K562 (cell line): Measurements from ENCODE around the gene LYPD5. TPM values are rescaled to one million over a fixed set of nuclear protein-coding genes. Genes with fewer than 3 reads are reported as not detected.

Source experiments
- ASH1L ChIP-seq: fragments of 450-650 bp; IDR thresholded peaks from 2 replicates; pipeline ENCODE4 v1.6.1; 2018; ENCODE audit warnings: borderline replicate concordance, mild to moderate bottlenecking, low read depth; ENCODE audit not compliant: partially characterized antibody
- ELF1 ChIP-seq: fragments of 200-800 bp; sonication (Bioruptor generic); IDR thresholded peaks from 2 replicates; pipeline ENCODE4 v1.6.1; 2016; ENCODE audit warnings: missing genetic modification characterization, missing compliant biosample characterization
- HDAC1 ChIP-seq, 2 experiments: fragments of 450-650 bp; IDR thresholded peaks; 2 replicates each; pipeline ENCODE4 v1.6.1; 2016 to 2017; ENCODE audit warnings: inconsistent platforms in 1 of 2, mild to moderate bottlenecking in 1 of 2, moderate library complexity in 1 of 2
- NCOA6 ChIP-seq: fragments of 450-650 bp; IDR thresholded peaks from 2 replicates; pipeline ENCODE4 v1.6.1; 2017; ENCODE audit warnings: mild to moderate bottlenecking
- PRMT5 ChIP-seq: sonication (generic); formaldehyde crosslinking; IDR thresholded peaks from 2 replicates; pipeline ENCODE4 v1.5.0; 2020; ENCODE audit warnings: missing genetic modification reagents
- PTBP1 ChIP-seq: fragments of 200-400 bp; formaldehyde crosslinking; IDR thresholded peaks from 2 replicates; pipeline ENCODE4 v1.6.1; 2017; ENCODE audit warnings: low read depth, low read length
- SIX5 ChIP-seq, 2 experiments: IDR thresholded peaks; 2 replicates each; pipeline ENCODE4 v1.6.1; 2011; ENCODE audit warnings: low read length in 2 of 2, borderline replicate concordance in 1 of 2, low read depth in 1 of 2, mild to moderate bottlenecking in 1 of 2, moderate library complexity in 1 of 2; ENCODE audit not compliant: insufficient read depth in 1 of 2
- SMARCC2 ChIP-seq: fragments of 450-650 bp; IDR thresholded peaks from 2 replicates; pipeline ENCODE4 v1.6.1; 2017; ENCODE audit warnings: antibody characterized with exemption, moderate library complexity, mild to moderate bottlenecking, low read depth
- SUPT5H ChIP-seq: fragments of 450-650 bp; IDR thresholded peaks from 2 replicates; pipeline ENCODE4 v1.6.1; 2016
- TCF3 ChIP-seq: sonication (generic); formaldehyde crosslinking; IDR thresholded peaks from 2 replicates; pipeline ENCODE4 v1.4.0; 2020; ENCODE audit warnings: mild to moderate bottlenecking, missing genetic modification reagents
- THRAP3 ChIP-seq: fragments of 450-650 bp; IDR thresholded peaks from 2 replicates; pipeline ENCODE4 v1.6.1; 2016; ENCODE audit warnings: mild to moderate bottlenecking, inconsistent platforms, borderline replicate concordance
- ZFP1 ChIP-seq: fragments of 450-650 bp; formaldehyde crosslinking; IDR thresholded peaks from 2 replicates; pipeline ENCODE4 v1.4.0; 2020; ENCODE audit warnings: mild to moderate bottlenecking, mixed read lengths
- ZKSCAN8 ChIP-seq: fragments of 200-800 bp; sonication (Bioruptor generic); IDR thresholded peaks from 2 replicates; pipeline ENCODE4 v1.6.1; 2016; ENCODE audit warnings: missing genetic modification characterization, missing compliant biosample characterization
- ZNF121 ChIP-seq: sonication (generic); formaldehyde crosslinking; conservative IDR thresholded peaks from 2 replicates; pipeline ENCODE4 v1.8.0; 2022; ENCODE audit warnings: missing genetic modification reagents
- ZNF146 ChIP-seq: IDR thresholded peaks from one replicate; pipeline ENCODE4 v1.6.1; 2018; ENCODE audit warnings: missing compliant biosample characterization; ENCODE audit not compliant: unreplicated experiment
- ZNF212 ChIP-seq: fragments of 450-650 bp; formaldehyde crosslinking; IDR thresholded peaks from 2 replicates; pipeline ENCODE4 v1.4.0; 2020; ENCODE audit warnings: mild to moderate bottlenecking
- ZNF3 ChIP-seq: fragments of 250-450 bp; sonication (Bioruptor Pico); IDR thresholded peaks from 2 replicates; pipeline ENCODE4 v1.5.0; 2021; ENCODE audit warnings: mild to moderate bottlenecking, moderate library complexity
- ZNF316 ChIP-seq: fragments of 450-650 bp; IDR thresholded peaks from 2 replicates; pipeline ENCODE4 v1.6.1; 2016
- ZNF785 ChIP-seq: fragments of 250-450 bp; sonication (Bioruptor Pico); IDR thresholded peaks from 2 replicates; pipeline ENCODE4 v1.4.0; 2020; ENCODE audit warnings: mild to moderate bottlenecking
- polyA plus RNA-seq, 8 experiments: library from polyadenylated mRNA; depleted of rRNA in 4 of 8; stranded (reverse) in 5 of 8; unstranded in 3 of 8; fragments of >200 nt; fragmentation: Nextera tagmentation in 2 of 8; fragmentation: Illumina TruSeq in 1 of 8; extraction: Ambion mirVana in 2 of 8; extraction: Trizol in 1 of 8; gene quantifications; 2 replicates each; pipeline versions ENCODE4 v1.2.1 to v1.2.3, GENCODE V29; 2011 to 2014; ENCODE audit warnings: inconsistent platforms in 1 of 8, missing spikeins in 1 of 8
- total RNA-seq, 7 experiments: library from RNA; depleted of rRNA in 6 of 7; stranded (reverse); fragments of >200 nt in 6 of 7; fragmentation: Illumina TruSeq in 2 of 7; extraction: Trizol in 2 of 7; gene quantifications; 2 replicates each; pipeline versions ENCODE4 v1.2.1 to v1.2.3, GENCODE V29; 2011 to 2021; ENCODE audit warnings: low replicate concordance in 1 of 7
- TF ChIP-seq, protein P1 (sequence below): sonication (generic); formaldehyde crosslinking; IDR thresholded peaks from 2 replicates; pipeline ENCODE4 v1.9.0; 2022; ENCODE audit warnings: mild to moderate bottlenecking, missing genetic modification reagents
- TF ChIP-seq, protein P2 (sequence below), 2 experiments: fragments of 200-800 bp in 1 of 2; sonication (Bioruptor generic) in 1 of 2; sonication (generic) in 1 of 2; formaldehyde crosslinking in 1 of 2; IDR thresholded peaks in 1 of 2; conservative IDR thresholded peaks in 1 of 2; 2 replicates each; pipeline versions ENCODE4 v1.5.0 to v1.6.1; 2016 to 2020; ENCODE audit warnings: missing compliant biosample characterization in 1 of 2, missing genetic modification characterization in 1 of 2, missing genetic modification reagents in 1 of 2
- TF ChIP-seq, protein P3 (sequence below): fragments of 200-800 bp; sonication (Bioruptor generic); IDR thresholded peaks from 2 replicates; pipeline ENCODE4 v1.6.1; 2017; ENCODE audit warnings: missing genetic modification characterization, missing compliant biosample characterization
- TF ChIP-seq, protein P4 (sequence below): fragments of 450-650 bp; formaldehyde crosslinking; IDR thresholded peaks from 2 replicates; pipeline ENCODE4 v1.4.0; 2022; ENCODE audit warnings: missing genetic modification characterization
- TF ChIP-seq, protein P5 (sequence below): sonication (generic); formaldehyde crosslinking; IDR thresholded peaks from 2 replicates; pipeline ENCODE4 v1.8.0; 2022; ENCODE audit warnings: mild to moderate bottlenecking, missing genetic modification reagents

LYPD5 gene
- total and polyA plus RNA-seq, 9 of the 15 experiments (the other 6 are each of a cell fraction or from before 2014, with no cell fraction given) = 0.03 to 0.22 (median 0.10) TPM; not detected in 3

DNA sequence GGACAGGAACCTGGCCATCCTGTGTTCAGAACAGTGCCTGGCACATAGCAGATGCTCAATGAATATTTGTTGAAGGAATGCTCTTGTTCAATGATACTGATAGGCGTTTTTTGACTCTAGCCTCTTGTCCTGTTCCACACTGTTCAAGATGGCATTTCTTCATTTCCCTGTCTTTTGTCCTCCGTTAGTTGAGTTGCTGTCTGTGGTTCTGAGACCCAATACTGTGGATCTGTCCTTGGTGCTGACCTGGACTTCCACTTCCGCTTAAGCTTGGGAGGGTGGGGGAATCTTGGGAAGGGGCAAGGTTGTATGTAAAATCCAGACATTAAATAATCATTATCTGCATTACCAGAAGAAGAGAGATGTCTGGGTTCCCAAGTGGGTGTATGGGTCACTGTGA lies 13.2 kb downstream of the LYPD5 start (continued):
- no peak for TF ChIP-seq ZNF121 (CRISPR knock-in tag)
- TF ChIP-seq NCOA6 = peak; percentile 97
- TF ChIP-seq SMARCC2 = no peak
- no peak for TF ChIP-seq ZNF212 (CRISPR knock-in tag)
- TF ChIP-seq SIX5 (IDR thresholded peaks at IDR 0.05; ENCODE audit: borderline replicate concordance in 1 of 2, insufficient read depth in 1 of 2, low read depth in 1 of 2, low read length in 2 of 2) = no peak
- peak in 1 of 2 experiments; percentile 84; a peak in 2 of 4 replicates for TF ChIP-seq HDAC1 (IDR thresholded peaks at IDR 0.05)
- TF ChIP-seq, protein P1, sequence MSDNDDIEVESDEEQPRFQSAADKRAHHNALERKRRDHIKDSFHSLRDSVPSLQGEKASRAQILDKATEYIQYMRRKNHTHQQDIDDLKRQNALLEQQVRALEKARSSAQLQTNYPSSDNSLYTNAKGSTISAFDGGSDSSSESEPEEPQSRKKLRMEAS (CRISPR knock-in tag) = no peak
- TF ChIP-seq ZFP1 (CRISPR knock-in tag) = no peak
- TF ChIP-seq, protein P2, sequence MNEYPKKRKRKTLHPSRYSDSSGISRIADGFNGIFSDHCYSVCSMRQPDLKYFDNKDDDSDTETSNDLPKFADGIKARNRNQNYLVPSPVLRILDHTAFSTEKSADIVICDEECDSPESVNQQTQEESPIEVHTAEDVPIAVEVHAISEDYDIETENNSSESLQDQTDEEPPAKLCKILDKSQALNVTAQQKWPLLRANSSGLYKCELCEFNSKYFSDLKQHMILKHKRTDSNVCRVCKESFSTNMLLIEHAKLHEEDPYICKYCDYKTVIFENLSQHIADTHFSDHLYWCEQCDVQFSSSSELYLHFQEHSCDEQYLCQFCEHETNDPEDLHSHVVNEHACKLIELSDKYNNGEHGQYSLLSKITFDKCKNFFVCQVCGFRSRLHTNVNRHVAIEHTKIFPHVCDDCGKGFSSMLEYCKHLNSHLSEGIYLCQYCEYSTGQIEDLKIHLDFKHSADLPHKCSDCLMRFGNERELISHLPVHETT (CRISPR knock-in tag; conservative IDR thresholded peaks at IDR 0.05 in 1 of 2, IDR thresholded peaks at IDR 0.05 in 1 of 2) = peak in 1 of 2 experiments; percentile 77; a peak in 2 of 4 replicates
- peak; percentile 53; the same call in 1 of the 2 replicates for TF ChIP-seq ZKSCAN8
- no peak for TF ChIP-seq ASH1L
- no peak for TF ChIP-seq ZNF3 (CRISPR knock-in tag)
- no peak for TF ChIP-seq PTBP1
- TF ChIP-seq, protein P3, sequence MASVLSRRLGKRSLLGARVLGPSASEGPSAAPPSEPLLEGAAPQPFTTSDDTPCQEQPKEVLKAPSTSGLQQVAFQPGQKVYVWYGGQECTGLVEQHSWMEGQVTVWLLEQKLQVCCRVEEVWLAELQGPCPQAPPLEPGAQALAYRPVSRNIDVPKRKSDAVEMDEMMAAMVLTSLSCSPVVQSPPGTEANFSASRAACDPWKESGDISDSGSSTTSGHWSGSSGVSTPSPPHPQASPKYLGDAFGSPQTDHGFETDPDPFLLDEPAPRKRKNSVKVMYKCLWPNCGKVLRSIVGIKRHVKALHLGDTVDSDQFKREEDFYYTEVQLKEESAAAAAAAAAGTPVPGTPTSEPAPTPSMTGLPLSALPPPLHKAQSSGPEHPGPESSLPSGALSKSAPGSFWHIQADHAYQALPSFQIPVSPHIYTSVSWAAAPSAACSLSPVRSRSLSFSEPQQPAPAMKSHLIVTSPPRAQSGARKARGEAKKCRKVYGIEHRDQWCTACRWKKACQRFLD (CRISPR knock-in tag) = peak; percentile 85; the same call in 1 of the 2 replicates
- no peak for TF ChIP-seq ZNF316
- TF ChIP-seq, protein P4, sequence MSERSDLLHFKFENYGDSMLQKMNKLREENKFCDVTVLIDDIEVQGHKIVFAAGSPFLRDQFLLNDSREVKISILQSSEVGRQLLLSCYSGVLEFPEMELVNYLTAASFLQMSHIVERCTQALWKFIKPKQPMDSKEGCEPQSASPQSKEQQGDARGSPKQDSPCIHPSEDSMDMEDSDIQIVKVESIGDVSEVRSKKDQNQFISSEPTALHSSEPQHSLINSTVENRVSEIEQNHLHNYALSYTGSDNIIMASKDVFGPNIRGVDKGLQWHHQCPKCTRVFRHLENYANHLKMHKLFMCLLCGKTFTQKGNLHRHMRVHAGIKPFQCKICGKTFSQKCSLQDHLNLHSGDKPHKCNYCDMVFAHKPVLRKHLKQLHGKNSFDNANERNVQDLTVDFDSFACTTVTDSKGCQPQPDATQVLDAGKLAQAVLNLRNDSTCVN (CRISPR knock-in tag) = peak; percentile 40; the same call in 1 of the 2 replicates
- TF ChIP-seq ZNF146 = no peak
- TF ChIP-seq, protein P5, sequence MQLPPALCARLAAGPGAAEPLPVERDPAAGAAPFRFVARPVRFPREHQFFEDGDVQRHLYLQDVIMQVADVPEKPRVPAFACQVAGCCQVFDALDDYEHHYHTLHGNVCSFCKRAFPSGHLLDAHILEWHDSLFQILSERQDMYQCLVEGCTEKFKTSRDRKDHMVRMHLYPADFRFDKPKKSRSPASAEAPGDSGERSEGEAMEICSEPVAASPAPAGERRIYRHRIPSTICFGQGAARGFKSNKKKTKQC (CRISPR knock-in tag) = peak; percentile 87
- peak; percentile 98 for TF ChIP-seq PRMT5 (CRISPR knock-in tag)
- TF ChIP-seq SUPT5H = no peak
- TF ChIP-seq ZNF785 (CRISPR knock-in tag) = no peak
- peak; percentile 68 for TF ChIP-seq ELF1 (tag)
- TF ChIP-seq THRAP3 = no peak
- TF ChIP-seq TCF3 (CRISPR knock-in tag) = peak; percentile 22; the same call in 1 of the 2 replicates
